MM.1S (cell line): ENCODE results near the gene FAM237B.

Experiments used
- CTCF ChIP-seq: fragments of 300-600 bp; sonication (generic); IDR thresholded peaks from 2 replicates; pipeline ENCODE4 v1.5.1; 2016; ENCODE audit warnings: antibody characterized with exemption, low read length, mixed read lengths
- EZH2 ChIP-seq: fragments of 300-600 bp; sonication (generic); optimal IDR thresholded peaks from 2 replicates; pipeline ENCODE3; 2017; ENCODE audit warnings: low read depth, mild to moderate bottlenecking, antibody characterized with exemption, low read length, mixed read lengths

- TF ChIP-seq CTCF (no peak), EZH2 (no peak)
Observed at GRCh38 chr7:90320418-90320800, 695 bp downstream of the FAM237B start.
